Measurements from ENCODE around the gene RASSF5. TPM values are rescaled to one million over a fixed set of nuclear protein-coding genes. Genes with fewer than 3 reads are reported as not detected.

RASSF5 gene
- total RNA-seq, 1 donor from 2014 or later = 28.5 TPM

GRCh38 chr1:206604861-206605260 is 97.5 kb downstream of the RASSF5 start:
- Histone ChIP-seq H3K27me3 (no peaks in the 10 kb centered on the region), H3K9me3 (no peaks in the 10 kb centered on the region), H3K4me1 (no peaks in the 10 kb centered on the region), H3K36me3 (peaks cover 5 to 86% of the 10 kb centered on the region in 2 donors), H3K27ac (no peak overlapping the region), H3K4me3 (no peak overlapping the region)
- TF ChIP-seq POLR2A (IDR thresholded peaks at IDR 0.05) (no peak), CTCF (IDR thresholded peaks at IDR 0.05) (no peak)
- intact Hi-C loops (cut with DNase I) = no loop called here
- no peak for DNase-seq (ENCODE audit: extremely low spot score in 2 of 2)

GRCh38 chr1:206606867-206607266 is 99.5 kb downstream of the RASSF5 start:
- no peak overlapping the region for H3K4me3 ChIP-seq
- peaks cover 5 to 67% of the 10 kb centered on the region in 2 donors for H3K36me3 ChIP-seq
- no peak for TF ChIP-seq POLR2A (IDR thresholded peaks at IDR 0.05)
- TF ChIP-seq POLR2AphosphoS5 (IDR thresholded peaks at IDR 0.05; ENCODE audit: insufficient read depth in 1 of 2, low read depth in 1 of 2) = no peak
- no peak for TF ChIP-seq CTCF (IDR thresholded peaks at IDR 0.05)

GRCh38 chr1:206608108-206608698 is 100.9 kb downstream of the RASSF5 start:
- intact Hi-C loops (cut with DNase I) = no loop called here
- no peak overlapping the region for H3K4me3 ChIP-seq
- H3K27me3 ChIP-seq = no peaks in the 10 kb centered on the region
- H3K36me3 ChIP-seq = peaks cover 0 to 54% of the 10 kb centered on the region in 2 donors
- H3K4me1 ChIP-seq = peaks cover 11% of the 10 kb centered on the region
- H3K9me3 ChIP-seq = no peaks in the 10 kb centered on the region
- H3K27ac ChIP-seq = no peak overlapping the region
- TF ChIP-seq POLR2AphosphoS5 (IDR thresholded peaks at IDR 0.05; ENCODE audit: insufficient read depth in 1 of 2, low read depth in 1 of 2) = no peak
- TF ChIP-seq POLR2A (IDR thresholded peaks at IDR 0.05) = no peak
- TF ChIP-seq CTCF (IDR thresholded peaks at IDR 0.05) = peak in 2 of 3 experiments; percentile 49 to 54
- no peak for DNase-seq (ENCODE audit: extremely low spot score in 2 of 2)

More at GRCh38 chr1:206606867-206607266, 99.5 kb downstream of the RASSF5 start:
- no peak for DNase-seq (ENCODE audit: extremely low spot score in 2 of 2)
- no peak overlapping the region for H3K27ac ChIP-seq
- H3K9me3 ChIP-seq = no peaks in the 10 kb centered on the region
- H3K27me3 ChIP-seq = no peaks in the 10 kb centered on the region
- H3K4me1 ChIP-seq = peaks cover 9% of the 10 kb centered on the region
- intact Hi-C loops (cut with DNase I) = no loop called here

DNA sequence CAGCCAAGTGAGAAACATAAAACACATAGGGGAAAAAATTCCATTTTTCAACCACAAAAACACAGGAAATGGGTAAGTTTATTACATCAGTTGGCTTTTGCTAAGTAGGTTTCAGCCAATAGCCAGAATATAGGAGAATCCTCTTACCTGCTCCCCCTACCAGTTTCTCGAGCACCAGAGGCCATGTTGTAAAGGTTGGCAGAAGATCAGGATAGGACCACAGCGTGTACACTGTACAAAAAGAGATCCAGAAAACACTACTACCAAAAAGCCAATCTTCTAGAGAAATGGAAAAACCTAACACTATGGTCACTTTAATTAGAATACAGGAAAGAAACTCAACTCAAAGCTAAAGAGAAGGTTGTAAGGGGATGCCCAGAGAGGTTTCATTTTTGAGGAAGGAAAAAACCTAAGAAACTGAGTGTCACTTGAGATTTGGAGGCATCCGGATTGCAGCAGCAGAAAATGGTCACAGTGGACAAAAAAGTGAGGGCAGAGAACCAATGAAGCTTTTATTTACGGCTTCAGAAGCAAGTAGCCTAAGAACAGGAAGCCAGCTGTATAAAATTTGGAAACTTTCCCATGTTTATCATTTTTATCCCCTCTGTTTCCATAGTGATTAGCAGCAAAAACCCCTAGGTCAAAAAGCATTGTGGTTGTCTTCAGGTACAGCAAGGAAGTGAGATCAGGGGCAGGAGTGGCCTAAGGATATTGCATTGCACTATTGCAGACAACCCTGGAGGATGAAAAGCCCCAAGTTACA is 102.1 kb downstream of the RASSF5 start:
- DNase-seq (ENCODE audit: extremely low spot score in 2 of 2) = no peak
- no peak for TF ChIP-seq POLR2AphosphoS5 (IDR thresholded peaks at IDR 0.05; ENCODE audit: insufficient read depth in 1 of 2, low read depth in 1 of 2)
- no peak for TF ChIP-seq POLR2A (IDR thresholded peaks at IDR 0.05)
- TF ChIP-seq CTCF (IDR thresholded peaks at IDR 0.05) = no peak
- intact Hi-C loops (cut with DNase I) = no loop called here
- Histone ChIP-seq H3K27ac (no peak overlapping the region), H3K27me3 (no peaks in the 10 kb centered on the region), H3K4me1 (peaks cover 11% of the 10 kb centered on the region), H3K36me3 (peaks cover 0 to 45% of the 10 kb centered on the region in 2 donors), H3K4me3 (no peak overlapping the region), H3K9me3 (no peaks in the 10 kb centered on the region)
